GM15510 (cell line): ENCODE results near the gene PCSK5.

Experiments
- POLR2A ChIP-seq: IDR thresholded peaks from 3 replicates; pipeline ENCODE4 v1.6.1; 2011; ENCODE audit warnings: borderline replicate concordance; ENCODE audit not compliant: insufficient read length; ENCODE audit errors: extremely low read depth

The PCSK5 gene

GRCh38 chr9:76354221-76354620 is 463.7 kb downstream of the PCSK5 start:
- no peak for TF ChIP-seq POLR2A

DNA sequence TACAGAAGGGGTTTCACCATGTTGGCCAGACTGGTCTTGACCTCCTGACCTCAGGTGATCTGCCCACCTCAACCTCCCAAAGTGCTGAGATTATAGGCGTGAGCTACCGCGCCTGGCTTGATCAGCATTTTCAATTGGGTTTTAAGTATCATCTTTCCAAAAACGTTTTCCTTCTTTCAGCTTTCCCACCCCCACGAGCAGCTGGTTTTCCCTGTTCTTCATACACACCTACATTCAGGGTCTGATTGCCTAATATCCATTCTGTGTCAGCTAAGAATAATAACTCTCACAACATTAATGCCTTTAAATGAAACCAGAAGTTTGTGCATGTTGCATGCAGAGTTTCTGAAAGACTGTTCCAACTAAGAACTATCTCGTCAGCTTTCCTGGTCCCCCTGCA is 465.4 kb downstream of the PCSK5 start:
- no peak for TF ChIP-seq POLR2A

GRCh38 chr9:76357555-76357954 is 467.1 kb downstream of the PCSK5 start:
- TF ChIP-seq POLR2A, result no peak

- no peak for TF ChIP-seq POLR2A
Measured at GRCh38 chr9:76358628-76359280, 468.3 kb downstream of the PCSK5 start.

- TF ChIP-seq POLR2A, result no peak
Measured at GRCh38 chr9:76359365-76359764, 468.9 kb downstream of the PCSK5 start.

DNA sequence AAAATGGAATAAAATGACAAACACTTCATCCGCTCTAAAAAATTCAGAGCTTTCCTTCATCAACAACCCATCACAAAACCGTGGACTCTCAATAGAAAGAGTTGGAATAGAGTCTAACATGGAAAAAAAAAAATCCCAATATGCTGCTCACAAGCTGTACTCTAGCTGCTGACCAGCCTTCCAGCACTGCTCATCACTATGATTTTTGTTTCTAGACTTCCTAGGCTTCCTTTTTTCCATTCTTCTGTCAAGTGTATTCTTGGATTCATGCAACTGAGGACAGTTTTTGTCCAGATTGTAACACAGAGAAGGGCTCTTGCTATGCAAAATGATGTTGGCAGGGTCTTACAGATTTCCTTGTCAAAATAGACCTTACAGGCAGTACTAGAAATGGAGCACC is 469.3 kb downstream of the PCSK5 start:
- no peak for TF ChIP-seq POLR2A

- no peak for TF ChIP-seq POLR2A
Measured at GRCh38 chr9:76363032-76363395, 472.5 kb downstream of the PCSK5 start.

- no peak for TF ChIP-seq POLR2A
Measured at GRCh38 chr9:76365028-76365427, 474.6 kb downstream of the PCSK5 start.

DNA sequence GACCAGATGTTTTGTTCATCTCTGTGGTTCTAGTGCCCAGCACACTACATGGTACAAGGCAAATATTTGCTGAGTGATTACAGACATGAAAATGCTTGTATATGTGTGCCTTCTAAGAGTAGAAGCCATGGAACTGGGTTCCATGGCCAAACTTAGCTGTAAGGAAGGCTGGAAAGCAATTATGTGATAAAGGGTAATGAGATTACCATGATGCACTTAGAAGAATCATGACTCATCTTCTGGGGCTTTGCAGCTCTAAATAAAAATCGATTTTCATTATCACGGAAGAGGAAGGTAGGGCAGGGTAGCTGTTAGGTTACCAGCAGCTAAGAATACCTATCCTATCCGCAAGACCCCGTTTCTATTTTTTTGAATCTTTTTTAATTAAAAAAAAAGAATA is 475.8 kb downstream of the PCSK5 start:
- no peak for TF ChIP-seq POLR2A

DNA sequence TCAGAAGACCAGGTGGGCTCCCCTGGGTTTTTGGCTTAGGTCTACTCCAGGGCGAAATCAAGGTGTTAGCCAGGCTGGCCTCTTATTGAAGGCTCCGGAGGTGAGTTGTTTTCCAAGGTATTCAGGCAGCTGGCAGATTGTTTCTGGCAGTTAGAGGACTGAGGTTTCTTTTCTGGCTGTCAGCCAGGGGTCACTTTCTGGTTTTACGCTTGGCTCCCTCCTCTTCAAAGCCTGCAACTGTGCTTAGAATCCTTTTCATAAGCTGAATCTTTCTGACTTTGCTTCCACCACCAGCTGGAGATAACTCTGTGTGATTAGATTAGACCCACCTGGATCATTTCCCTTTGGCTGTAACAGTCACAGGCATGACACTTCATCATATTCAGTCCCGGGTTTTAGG is 479.1 kb downstream of the PCSK5 start:
- no peak for TF ChIP-seq POLR2A

- TF ChIP-seq POLR2A, result no peak
Measured at GRCh38 chr9:76370396-76371023, 480.0 kb downstream of the PCSK5 start.

DNA sequence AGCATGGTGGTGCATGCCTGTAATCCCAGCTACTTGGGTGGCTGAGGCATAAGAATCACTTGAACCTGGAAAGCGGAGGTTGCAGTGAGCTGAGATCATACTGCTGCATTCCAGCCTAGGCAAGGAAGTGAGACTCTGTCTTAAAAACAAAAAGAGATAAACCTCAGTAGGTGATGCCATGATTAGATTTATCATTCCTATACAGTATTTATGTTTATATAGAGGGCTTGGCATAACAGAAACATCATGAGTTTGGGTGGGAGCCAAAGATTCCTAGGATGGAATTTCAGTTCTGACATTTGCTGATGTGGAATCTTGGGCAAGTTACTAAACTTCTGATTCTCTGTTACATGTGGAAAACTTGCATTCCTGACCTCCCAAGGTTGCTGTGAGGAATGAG is 481.4 kb downstream of the PCSK5 start:
- TF ChIP-seq POLR2A, result no peak

GRCh38 chr9:76372336-76372735 is 481.9 kb downstream of the PCSK5 start:
- no peak for TF ChIP-seq POLR2A

GRCh38 chr9:76373173-76373783 is 482.8 kb downstream of the PCSK5 start:
- TF ChIP-seq POLR2A, result no peak

DNA sequence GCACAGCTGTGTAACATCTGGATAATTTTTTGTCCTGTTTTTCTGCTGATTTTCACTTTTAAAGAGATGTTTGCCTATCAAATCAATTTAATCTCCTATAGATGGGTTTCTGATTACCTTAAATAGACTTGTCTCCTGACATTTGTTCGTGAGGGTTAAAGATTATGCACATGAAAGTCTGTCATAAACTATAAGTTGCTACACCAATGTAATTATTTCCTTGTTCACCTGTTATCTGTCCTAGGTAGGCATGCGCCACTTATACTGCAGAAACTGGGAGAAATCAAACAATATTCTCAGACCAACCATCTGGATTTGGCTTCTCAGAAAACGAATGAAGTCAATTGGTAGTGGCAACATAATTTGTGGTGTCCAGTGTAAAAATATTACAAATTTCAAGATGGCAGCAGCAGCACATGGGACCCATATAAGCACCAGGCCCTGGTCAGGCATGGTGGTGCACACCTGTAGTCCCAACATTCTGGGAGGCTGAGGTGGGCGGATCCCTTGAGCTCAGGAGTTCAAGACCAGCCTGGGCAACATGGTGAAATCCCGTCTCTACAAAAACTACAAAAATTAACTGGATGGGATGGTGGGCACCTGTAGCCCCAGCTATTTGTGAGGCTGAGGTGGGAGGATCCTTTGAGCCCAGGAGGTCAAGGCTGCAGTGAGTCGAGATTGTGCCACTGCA is 483.5 kb downstream of the PCSK5 start:
- TF ChIP-seq POLR2A, result no peak
